ENCODE data around the gene KNTC1.
"Not testable (repeated sequence)": the region's sequence is repeated elsewhere in the genome, so short reads cannot be mapped to it uniquely, and the experiment has no call there.

Gene KNTC1

GRCh38 chr12:122592543-122592942, 65.5 kb downstream of the KNTC1 start:
- H3K9me3 ChIP-seq (ENCODE audit: insufficient read depth, low read depth, low read length); H3K4me3 ChIP-seq (ENCODE audit: low read length, poor library complexity, severe bottlenecking); H3K4me2 ChIP-seq (ENCODE audit: low read depth, low read length, poor library complexity, severe bottlenecking); H3F3A ChIP-seq (ENCODE audit: low read depth); H3K4me1 ChIP-seq (ENCODE audit: insufficient read depth, low read length, poor library complexity, severe bottlenecking); H2AFZ ChIP-seq (ENCODE audit: low read length); H3K9me2 ChIP-seq (replicated peaks; ENCODE audit: low read depth, low read length); H4K20me1 ChIP-seq (ENCODE audit: insufficient read depth, low read length, poor library complexity, severe bottlenecking); H3K9ac ChIP-seq (ENCODE audit: low read depth, low read length, poor library complexity, severe bottlenecking); H3K27me3 ChIP-seq (ENCODE audit: insufficient read depth, low read length, poor library complexity, severe bottlenecking); H3K79me2 ChIP-seq (ENCODE audit: insufficient read depth, low read length): not testable (repeated sequence)
- peaks cover 45% of the 10 kb centered on the region for H3K36me3 ChIP-seq (ENCODE audit: insufficient read depth, low read length)

DNA sequence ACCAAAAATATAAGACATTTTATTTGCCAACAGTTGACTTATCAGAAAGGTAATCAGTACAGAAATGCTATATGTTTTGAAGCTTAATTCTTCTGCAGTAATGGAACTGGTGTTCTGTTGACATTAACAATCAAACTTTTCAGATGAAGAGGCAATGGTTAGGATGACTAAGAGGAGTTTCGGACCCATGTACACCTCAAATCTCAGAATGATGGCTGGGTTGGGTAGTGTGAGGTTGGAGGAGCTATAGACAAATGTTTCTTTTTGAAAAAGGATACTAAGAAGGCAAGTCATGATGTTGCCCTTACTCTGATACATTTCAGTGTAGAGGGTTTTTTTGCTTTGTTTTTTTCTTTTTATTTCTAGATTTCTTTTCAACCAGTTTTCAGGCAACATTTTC, 66.9 kb downstream of the KNTC1 start:
- Histone ChIP-seq H3K4me1 (ENCODE audit: insufficient read depth, low read length, poor library complexity, severe bottlenecking) (peaks cover 4% of the 10 kb centered on the region), H3K27me3 (ENCODE audit: insufficient read depth, low read length, poor library complexity, severe bottlenecking) (no peaks in the 10 kb centered on the region), H3K9me2 (replicated peaks; ENCODE audit: low read depth, low read length) (no peaks in the 10 kb centered on the region), H3K4me2 (ENCODE audit: low read depth, low read length, poor library complexity, severe bottlenecking) (no peak overlapping the region), H3F3A (ENCODE audit: low read depth) (peaks cover 2% of the 10 kb centered on the region; the same call in 1 of the 2 replicates), H4K20me1 (ENCODE audit: insufficient read depth, low read length, poor library complexity, severe bottlenecking) (no peaks in the 10 kb centered on the region), H3K9ac (ENCODE audit: low read depth, low read length, poor library complexity, severe bottlenecking) (no peak overlapping the region), H3K9me3 (ENCODE audit: insufficient read depth, low read depth, low read length) (no peaks in the 10 kb centered on the region), H3K36me3 (ENCODE audit: insufficient read depth, low read length) (peaks cover 39% of the 10 kb centered on the region), H2AFZ (ENCODE audit: low read length) (no peak overlapping the region), H3K4me3 (ENCODE audit: low read length, poor library complexity, severe bottlenecking) (no peak overlapping the region), H3K79me2 (ENCODE audit: insufficient read depth, low read length) (no peaks in the 10 kb centered on the region)
- TF ChIP-seq CTCF (conservative IDR thresholded peaks at IDR 0.05; ENCODE audit: low read length) (no peak), EZH2phosphoT487 (IDR thresholded peaks at IDR 0.05; ENCODE audit: borderline replicate concordance) (no peak)

DNA sequence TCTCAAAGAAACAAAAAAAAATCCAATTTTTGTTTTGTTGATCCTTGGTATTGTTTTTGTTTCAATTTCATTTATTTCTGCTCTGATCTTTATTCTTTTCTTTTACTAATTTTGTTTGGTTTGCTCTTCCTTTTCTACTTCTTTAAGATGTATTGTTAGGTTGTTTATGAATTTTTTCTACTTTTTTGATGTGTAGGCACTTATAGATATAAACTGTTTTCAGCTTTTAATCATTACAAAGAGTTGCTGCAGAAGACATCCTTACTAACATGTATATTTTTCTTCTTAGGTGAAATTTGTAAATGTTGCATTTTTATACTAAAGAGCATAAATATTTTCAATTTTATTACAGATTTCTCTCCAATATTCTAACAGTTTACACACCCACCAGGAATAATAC, 69.8 kb downstream of the KNTC1 start:
- no peaks in the 10 kb centered on the region for H3K9me2 ChIP-seq (replicated peaks; ENCODE audit: low read depth, low read length)
- no peaks in the 10 kb centered on the region for H3K79me2 ChIP-seq (ENCODE audit: insufficient read depth, low read length)
- H3F3A ChIP-seq (ENCODE audit: low read depth) = no peaks in the 10 kb centered on the region
- H3K36me3 ChIP-seq (ENCODE audit: insufficient read depth, low read length) = peaks cover 24% of the 10 kb centered on the region; the same call in 1 of the 2 replicates
- no peaks in the 10 kb centered on the region for H3K27me3 ChIP-seq (ENCODE audit: insufficient read depth, low read length, poor library complexity, severe bottlenecking)
- H3K4me2 ChIP-seq (ENCODE audit: low read depth, low read length, poor library complexity, severe bottlenecking) = no peak overlapping the region
- no peak overlapping the region for H3K9ac ChIP-seq (ENCODE audit: low read depth, low read length, poor library complexity, severe bottlenecking)
- H3K4me1 ChIP-seq (ENCODE audit: insufficient read depth, low read length, poor library complexity, severe bottlenecking) = peaks cover 4% of the 10 kb centered on the region
- no peaks in the 10 kb centered on the region for H3K9me3 ChIP-seq (ENCODE audit: insufficient read depth, low read depth, low read length)
- no peak overlapping the region for H2AFZ ChIP-seq (ENCODE audit: low read length)
- H3K4me3 ChIP-seq (ENCODE audit: low read length, poor library complexity, severe bottlenecking) = no peak overlapping the region
- no peaks in the 10 kb centered on the region for H4K20me1 ChIP-seq (ENCODE audit: insufficient read depth, low read length, poor library complexity, severe bottlenecking)
- TF ChIP-seq EZH2phosphoT487 (IDR thresholded peaks at IDR 0.05; ENCODE audit: borderline replicate concordance) (no peak), CTCF (conservative IDR thresholded peaks at IDR 0.05; ENCODE audit: low read length) (no peak)

DNA sequence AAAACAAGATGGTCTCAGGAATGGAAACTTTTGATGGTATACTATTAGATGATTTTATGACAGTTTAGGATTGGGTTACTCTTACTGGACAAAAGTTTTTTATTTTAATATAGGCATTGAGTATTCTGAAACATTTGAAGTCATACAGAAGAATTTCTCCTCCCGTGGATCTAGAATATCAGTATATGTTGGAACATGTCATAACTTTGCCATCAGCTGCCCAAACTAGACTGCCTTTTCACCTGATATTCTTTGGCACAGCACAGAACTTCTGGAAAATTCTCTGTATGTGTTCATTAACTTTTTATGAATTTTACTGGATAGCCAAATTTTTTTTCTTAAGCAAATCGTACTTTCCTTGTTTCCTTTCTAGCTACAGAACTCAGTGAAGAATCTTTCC, 75.4 kb downstream of the KNTC1 start:
- peaks cover 22% of the 10 kb centered on the region; the same call in 1 of the 2 replicates for H3K36me3 ChIP-seq (ENCODE audit: insufficient read depth, low read length)

More for the DNA sequence above, 75.4 kb downstream of the KNTC1 start:
- Histone ChIP-seq H3K4me2 (ENCODE audit: low read depth, low read length, poor library complexity, severe bottlenecking) (no peak overlapping the region), H4K20me1 (ENCODE audit: insufficient read depth, low read length, poor library complexity, severe bottlenecking) (no peaks in the 10 kb centered on the region), H3K9ac (ENCODE audit: low read depth, low read length, poor library complexity, severe bottlenecking) (no peak overlapping the region), H3K4me1 (ENCODE audit: insufficient read depth, low read length, poor library complexity, severe bottlenecking) (no peaks in the 10 kb centered on the region), H3F3A (ENCODE audit: low read depth) (no peaks in the 10 kb centered on the region), H3K27me3 (ENCODE audit: insufficient read depth, low read length, poor library complexity, severe bottlenecking) (no peaks in the 10 kb centered on the region), H3K9me3 (ENCODE audit: insufficient read depth, low read depth, low read length) (no peaks in the 10 kb centered on the region), H3K9me2 (replicated peaks; ENCODE audit: low read depth, low read length) (no peaks in the 10 kb centered on the region), H3K79me2 (ENCODE audit: insufficient read depth, low read length) (no peaks in the 10 kb centered on the region), H3K4me3 (ENCODE audit: low read length, poor library complexity, severe bottlenecking) (no peak overlapping the region), H2AFZ (ENCODE audit: low read length) (no peak overlapping the region)
- TF ChIP-seq EZH2phosphoT487 (IDR thresholded peaks at IDR 0.05; ENCODE audit: borderline replicate concordance) (no peak), CTCF (conservative IDR thresholded peaks at IDR 0.05; ENCODE audit: low read length) (no peak)
